GM21737 (cell line): ENCODE results near the gene GAPT.

Experiments used
- ATAC-seq: cut with Tn5 transposase; IDR thresholded peaks from one replicate; pipeline ENCODE4 v1.9.1; 2021; ENCODE audit warnings: mild to moderate bottlenecking, moderate library complexity; ENCODE audit not compliant: unreplicated experiment

GAPT gene

GRCh38 chr5:58460732-58461286 is 30.4 kb upstream of the GAPT start:
- ATAC-seq = peak; percentile 80

DNA sequence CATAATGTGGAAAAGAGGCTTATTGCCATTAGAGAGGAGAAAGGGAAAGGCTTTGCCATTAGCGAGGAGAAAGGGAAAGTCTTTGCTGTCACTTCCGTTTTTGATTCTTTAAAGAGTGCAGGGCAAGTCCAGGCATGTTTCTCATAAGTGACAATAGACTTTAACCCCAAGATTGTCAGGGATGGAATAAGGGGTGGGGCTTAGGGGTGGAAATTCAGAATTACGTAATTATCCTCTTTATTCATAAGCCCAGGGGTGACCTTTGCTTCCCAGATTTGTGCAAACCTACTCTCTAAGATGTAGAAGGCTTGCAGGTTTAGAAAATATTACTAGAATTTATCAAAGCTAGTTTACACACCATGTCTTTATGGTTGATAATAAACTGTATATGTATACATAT is 29.1 kb upstream of the GAPT start:
- no peak for ATAC-seq

DNA sequence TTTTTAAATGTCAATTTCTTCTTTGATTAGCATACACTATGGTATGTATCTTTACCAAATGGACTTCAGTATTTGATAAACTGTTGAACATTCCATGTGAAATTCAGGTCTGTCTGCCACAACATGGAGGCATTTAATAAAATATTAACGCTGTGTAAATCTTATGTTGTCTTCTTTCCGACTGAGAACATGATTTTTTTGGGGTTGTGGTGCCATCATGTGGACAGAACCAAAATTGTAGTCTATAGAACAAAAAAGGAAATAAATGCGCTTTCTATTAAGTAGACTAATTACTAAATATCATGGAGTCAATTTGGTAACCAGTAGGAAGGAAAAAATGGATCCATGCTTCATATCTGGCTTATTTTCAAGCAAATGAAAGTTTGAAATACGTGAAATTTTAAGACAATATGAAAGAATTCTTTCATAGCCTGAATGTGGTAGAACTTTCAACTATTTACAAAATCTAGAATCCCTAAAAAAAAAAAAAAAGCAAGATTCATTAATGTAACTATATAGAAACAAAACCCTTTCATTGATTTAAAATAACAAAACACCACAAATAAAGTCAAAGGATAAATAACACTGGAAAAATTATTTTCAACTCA is 28.5 kb upstream of the GAPT start:
- no peak for ATAC-seq

- ATAC-seq = peak; percentile 96
These were observed 24.3 kb upstream of the GAPT start for GRCh38 chr5:58466939-58467338.

DNA sequence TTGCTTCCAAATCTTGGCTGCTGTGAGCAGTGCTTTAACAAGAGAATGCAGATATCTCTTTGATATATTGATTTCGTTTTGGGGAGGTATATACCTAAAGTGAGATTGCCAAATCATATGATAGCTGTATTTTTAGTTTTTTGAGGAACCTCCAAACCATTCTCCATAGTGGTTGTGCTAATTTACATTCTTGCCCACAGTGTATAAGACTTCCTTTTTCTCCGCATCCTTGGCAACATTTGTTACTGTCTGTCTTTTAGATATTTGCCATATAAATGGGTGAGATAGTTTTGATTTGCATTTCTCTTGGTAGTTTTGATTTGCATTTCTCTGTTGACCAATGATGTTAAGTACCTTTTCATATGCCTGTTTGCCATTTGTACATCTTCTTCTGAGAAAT is 21.3 kb upstream of the GAPT start:
- ATAC-seq = no peak

- ATAC-seq = no peak
These were observed 15.8 kb upstream of the GAPT start for GRCh38 chr5:58475404-58475803.

- no peak for ATAC-seq
These were observed 13.4 kb upstream of the GAPT start for GRCh38 chr5:58477760-58478376.

GRCh38 chr5:58481066-58481676 is 10.1 kb upstream of the GAPT start:
- ATAC-seq = no peak

DNA sequence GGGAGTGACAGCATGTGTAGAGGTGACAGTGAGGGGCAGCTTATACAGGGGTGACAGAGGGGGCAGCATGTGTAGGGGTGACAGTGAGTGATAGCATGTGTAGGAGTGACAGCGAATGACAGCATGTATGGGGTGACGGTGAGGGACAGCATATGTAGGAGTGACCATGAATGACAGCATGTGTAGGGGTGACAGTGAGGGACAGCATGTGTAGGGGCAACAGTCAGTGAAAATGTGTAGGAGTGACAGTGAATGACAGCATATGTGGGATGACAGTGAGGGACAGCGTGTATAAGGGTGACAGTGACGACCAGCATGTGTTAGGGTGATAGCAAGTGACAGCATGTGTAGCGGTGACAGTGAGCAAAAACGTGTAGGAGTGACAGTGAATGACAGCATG is 9.4 kb upstream of the GAPT start:
- no peak for ATAC-seq

- ATAC-seq = no peak
These were observed 8.7 kb upstream of the GAPT start for GRCh38 chr5:58482536-58482935.

- ATAC-seq = no peak
These were observed 6.7 kb upstream of the GAPT start for GRCh38 chr5:58484505-58484904.

- ATAC-seq = no peak
These were observed 4.9 kb upstream of the GAPT start for GRCh38 chr5:58486290-58486689.

- peak; percentile 51 for ATAC-seq
These were observed 709 bp upstream of the GAPT start for GRCh38 chr5:58490402-58491050.

DNA sequence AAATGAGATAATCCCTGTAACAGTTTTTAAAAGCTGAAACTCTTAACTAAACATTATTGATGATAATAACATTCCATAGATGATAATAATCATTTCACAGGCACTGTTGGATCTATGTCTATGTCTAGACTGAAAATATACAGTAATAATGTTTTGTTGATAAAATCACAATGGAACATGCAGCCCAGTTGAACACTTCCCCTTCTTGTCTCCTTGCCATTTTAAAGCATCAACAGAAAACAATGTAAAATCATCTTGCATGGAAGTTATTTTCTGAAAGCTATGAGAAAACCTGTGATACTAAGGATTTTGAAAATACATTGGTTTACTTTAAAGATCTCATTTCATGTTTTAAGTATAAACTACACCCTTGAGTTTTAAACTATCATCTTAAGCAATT is 1.9 kb downstream of the GAPT start:
- ATAC-seq = no peak

DNA sequence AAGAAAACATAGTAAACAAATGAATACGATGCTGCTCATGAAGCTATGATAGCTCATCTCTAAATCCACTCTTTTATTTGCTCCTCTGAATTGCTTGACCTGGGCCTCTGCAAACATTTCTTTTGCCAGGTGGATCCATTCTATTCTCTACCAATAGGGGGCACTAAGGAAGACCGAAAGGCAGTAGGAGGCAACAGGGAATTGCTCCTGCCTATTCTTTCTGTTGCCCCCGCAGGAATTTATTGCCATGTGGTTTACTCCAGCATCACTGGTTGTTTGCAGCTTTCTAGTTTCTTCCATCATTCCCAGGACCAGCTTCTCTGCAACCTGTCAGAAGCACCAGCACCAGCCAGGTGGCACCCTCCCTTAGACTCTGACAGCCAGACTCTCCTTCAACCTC is 5.3 kb downstream of the GAPT start:
- ATAC-seq = no peak

DNA sequence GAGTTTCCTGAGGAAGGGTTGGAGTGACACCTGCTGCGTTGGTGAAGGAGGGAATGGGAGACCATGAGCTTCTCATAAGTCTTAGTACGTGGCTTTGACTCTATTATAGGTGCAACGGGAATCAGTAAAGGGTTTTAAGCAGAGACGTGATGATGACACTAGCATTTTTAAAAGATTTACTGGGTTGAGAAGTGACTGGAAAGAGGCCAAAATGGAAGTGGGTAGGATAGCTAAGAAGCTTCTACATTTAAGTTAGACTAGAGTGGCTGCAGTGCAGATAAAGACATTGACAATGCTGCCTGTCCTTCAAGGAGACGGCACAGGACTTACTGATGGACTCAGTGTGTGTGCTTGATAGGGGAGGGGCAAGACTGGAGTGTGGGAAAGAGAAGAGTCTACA is 6.2 kb downstream of the GAPT start:
- no peak for ATAC-seq

- ATAC-seq = no peak
These were observed 6.7 kb downstream of the GAPT start for GRCh38 chr5:58497921-58498320.

DNA sequence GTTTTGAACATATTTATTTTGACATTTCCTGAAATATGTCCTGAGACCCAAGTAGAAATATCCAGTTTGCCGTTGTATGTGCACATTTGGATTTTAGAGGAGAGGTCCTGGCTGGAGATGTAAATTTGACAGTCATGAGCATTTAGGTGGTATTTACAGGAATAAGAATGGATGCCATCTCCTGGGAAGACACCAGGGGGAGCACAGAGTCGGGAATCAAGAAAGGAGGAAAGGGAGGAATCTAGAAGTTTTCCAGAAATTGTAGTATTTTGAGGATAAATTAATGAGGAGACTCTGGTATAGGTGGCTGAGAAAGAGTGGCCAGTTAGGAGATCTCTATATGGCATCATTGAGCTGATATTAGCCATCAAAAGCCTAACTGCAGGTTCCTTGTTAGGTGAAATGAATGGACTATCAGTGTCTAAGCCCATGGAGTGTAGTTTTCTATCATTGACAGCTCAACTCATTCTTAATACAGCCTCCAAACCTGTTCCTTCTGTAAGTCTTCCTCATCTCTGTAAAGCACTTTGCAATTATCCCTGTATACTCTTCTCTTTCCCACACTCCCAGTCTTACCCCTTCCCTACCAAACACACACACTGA is 7.2 kb downstream of the GAPT start:
- ATAC-seq = no peak

DNA sequence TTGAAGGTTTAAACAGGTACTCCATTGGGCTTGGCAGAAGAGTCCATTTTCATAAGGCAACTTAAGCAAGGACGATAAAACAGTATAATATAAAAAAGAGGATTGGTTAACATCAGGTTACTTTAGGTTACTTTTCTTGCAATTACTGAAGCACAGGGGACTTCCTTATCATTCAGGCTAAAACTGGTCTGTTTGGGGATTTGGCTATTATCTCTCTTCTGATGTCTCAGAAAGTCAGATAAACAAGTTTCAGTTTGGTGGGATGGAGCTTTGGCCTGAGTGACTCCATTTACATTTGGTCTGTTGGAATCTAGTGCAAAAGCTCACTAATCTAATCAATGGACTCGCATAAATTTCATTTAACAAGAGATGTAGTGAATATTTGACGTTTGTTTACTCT is 8.0 kb downstream of the GAPT start:
- ATAC-seq = no peak

GRCh38 chr5:58499941-58500340 is 8.7 kb downstream of the GAPT start:
- no peak for ATAC-seq

- no peak for ATAC-seq
These were observed 10.7 kb downstream of the GAPT start for GRCh38 chr5:58501778-58502417.
